ENCODE data around the gene GAPT.

DNA sequence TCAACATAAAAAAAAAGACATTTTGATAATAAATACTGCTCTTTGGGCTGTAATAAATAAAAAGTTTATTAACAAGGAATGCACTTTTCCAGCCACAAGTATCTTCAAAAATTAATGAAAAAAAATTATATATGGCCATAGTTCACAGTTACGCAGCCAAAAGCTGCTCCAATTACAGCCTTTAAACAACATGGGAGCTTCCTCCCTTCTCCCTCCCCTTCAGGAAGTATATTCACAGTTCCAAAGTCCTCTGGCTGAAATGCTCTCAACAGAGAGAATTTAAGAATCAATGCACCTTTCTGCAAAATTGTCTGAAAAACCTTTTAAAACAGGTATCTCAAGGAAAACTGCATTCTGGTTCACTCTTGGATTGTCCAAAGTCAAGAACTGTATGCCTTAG lies 37.2 kb upstream of the GAPT start:
- TF ChIP-seq, protein P1, sequence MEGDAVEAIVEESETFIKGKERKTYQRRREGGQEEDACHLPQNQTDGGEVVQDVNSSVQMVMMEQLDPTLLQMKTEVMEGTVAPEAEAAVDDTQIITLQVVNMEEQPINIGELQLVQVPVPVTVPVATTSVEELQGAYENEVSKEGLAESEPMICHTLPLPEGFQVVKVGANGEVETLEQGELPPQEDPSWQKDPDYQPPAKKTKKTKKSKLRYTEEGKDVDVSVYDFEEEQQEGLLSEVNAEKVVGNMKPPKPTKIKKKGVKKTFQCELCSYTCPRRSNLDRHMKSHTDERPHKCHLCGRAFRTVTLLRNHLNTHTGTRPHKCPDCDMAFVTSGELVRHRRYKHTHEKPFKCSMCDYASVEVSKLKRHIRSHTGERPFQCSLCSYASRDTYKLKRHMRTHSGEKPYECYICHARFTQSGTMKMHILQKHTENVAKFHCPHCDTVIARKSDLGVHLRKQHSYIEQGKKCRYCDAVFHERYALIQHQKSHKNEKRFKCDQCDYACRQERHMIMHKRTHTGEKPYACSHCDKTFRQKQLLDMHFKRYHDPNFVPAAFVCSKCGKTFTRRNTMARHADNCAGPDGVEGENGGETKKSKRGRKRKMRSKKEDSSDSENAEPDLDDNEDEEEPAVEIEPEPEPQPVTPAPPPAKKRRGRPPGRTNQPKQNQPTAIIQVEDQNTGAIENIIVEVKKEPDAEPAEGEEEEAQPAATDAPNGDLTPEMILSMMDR (IDR thresholded peaks at IDR 0.05; ENCODE audit: extremely low read depth in 1 of 2, insufficient read depth in 1 of 2, low read depth in 1 of 2, low read length in 2 of 2) = no peak
- peak; percentile 14 for TF ChIP-seq POLR2A (IDR thresholded peaks at IDR 0.05; ENCODE audit: low read depth, low read length)
- TF ChIP-seq EZH2 (IDR thresholded peaks at IDR 0.05; ENCODE audit: borderline replicate concordance, low read depth, low read length, severe bottlenecking) = no peak
- TF ChIP-seq POLR2AphosphoS5 (IDR thresholded peaks at IDR 0.05; ENCODE audit: insufficient read depth, low read depth, low read length) = no peak
- no peak for TF ChIP-seq GATA2 (IDR thresholded peaks at IDR 0.05; ENCODE audit: insufficient read depth, insufficient read length, low read depth, low read length)

All from endothelial cell of umbilical vein (primary cell).